Nephron progenitor cell (in vitro differentiated cells): ENCODE results near the gene MON2.
"Not testable (repeated sequence)": the region's sequence is repeated elsewhere in the genome, so short reads cannot be mapped to it uniquely, and the experiment has no call there.

Source experiments
- DNase-seq: peaks from one replicate; pipeline ENCODE4 v3.0.0; 2021
- H3K27ac Mint-ChIP-seq: 2 replicates; pipeline ENCODE4 v1.8.0; 2021; ENCODE audit warnings: mild to moderate bottlenecking, moderate library complexity, mixed read lengths
- H3K27me3 Mint-ChIP-seq: 2 replicates; pipeline ENCODE4 v1.8.0; 2021; ENCODE audit warnings: mild to moderate bottlenecking, low read depth, mixed read lengths; ENCODE audit not compliant: poor library complexity
- H3K36me3 Mint-ChIP-seq: 2 replicates; pipeline ENCODE4 v1.8.0; 2021; ENCODE audit warnings: low read depth, mixed read lengths
- H3K4me1 Mint-ChIP-seq: 2 replicates; pipeline ENCODE4 v1.8.0; 2021; ENCODE audit warnings: mixed read lengths
- H3K4me3 Mint-ChIP-seq: 2 replicates; pipeline ENCODE4 v1.8.0; 2021; ENCODE audit warnings: mild to moderate bottlenecking, moderate library complexity, mixed read lengths
- H3K9me3 Mint-ChIP-seq: 2 replicates; pipeline ENCODE4 v1.8.0; 2021; ENCODE audit warnings: mild to moderate bottlenecking, moderate library complexity, mixed read lengths
- TF ChIP-seq, protein P1 (sequence below): fragments of 200-600 bp; sonication (generic); IDR thresholded peaks from 2 replicates; pipeline ENCODE4 v1.5.0; 2021; ENCODE audit warnings: antibody characterized with exemption

The MON2 gene

DNA sequence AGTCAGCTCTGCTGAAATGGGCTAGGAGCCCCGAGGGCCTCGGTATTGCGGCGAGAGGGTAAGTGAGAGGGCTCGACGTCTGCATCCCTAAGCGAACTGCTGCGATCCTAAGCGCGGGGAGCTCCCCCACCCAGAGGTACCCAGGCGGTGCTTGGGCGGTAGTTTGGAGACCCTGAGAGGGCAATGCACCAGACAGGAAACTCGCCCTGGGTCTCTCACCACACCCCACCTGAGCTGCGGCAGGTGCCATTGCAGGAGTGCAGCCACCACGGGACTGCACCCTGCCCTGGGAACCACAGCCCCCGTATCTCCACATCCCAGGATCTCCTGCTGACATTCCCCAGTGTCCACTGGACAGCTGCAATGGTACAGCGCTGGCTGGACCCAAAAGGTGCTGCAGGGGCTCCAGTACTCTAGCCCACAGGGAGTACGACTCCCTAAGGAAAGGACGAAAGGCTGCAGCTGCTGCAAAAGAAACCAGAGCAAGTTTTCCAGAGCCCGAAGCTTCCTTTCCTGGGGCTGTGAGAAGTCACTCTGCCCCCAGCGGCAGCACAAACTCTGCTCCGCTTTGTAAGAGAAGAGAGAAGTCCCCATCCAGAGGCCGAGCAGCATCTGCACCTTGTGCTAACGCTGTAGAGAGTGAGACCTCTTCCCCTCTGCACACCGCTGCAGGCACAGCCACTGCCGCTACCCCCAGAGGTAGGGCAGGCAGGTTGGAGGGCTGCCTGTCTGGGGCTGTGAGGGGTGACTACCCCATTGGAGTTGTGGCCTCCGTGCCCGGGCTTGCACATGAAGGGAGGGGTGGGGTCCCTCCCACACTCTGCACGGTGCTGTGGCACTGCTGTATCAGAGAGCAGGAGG lies 31.1 kb upstream of the MON2 start:
- Mint-ChIP-seq H3K27me3 (peaks cover 59% of the 10 kb centered on the region), H3K4me1 (peaks cover 14% of the 10 kb centered on the region), H3K4me3 (peak overlapping the region; percentile 86), H3K36me3 (no peaks in the 10 kb centered on the region), H3K27ac (no peak overlapping the region), H3K9me3 (peaks cover 8% of the 10 kb centered on the region)
- DNase-seq = peak; percentile 51
- TF ChIP-seq, protein P1, sequence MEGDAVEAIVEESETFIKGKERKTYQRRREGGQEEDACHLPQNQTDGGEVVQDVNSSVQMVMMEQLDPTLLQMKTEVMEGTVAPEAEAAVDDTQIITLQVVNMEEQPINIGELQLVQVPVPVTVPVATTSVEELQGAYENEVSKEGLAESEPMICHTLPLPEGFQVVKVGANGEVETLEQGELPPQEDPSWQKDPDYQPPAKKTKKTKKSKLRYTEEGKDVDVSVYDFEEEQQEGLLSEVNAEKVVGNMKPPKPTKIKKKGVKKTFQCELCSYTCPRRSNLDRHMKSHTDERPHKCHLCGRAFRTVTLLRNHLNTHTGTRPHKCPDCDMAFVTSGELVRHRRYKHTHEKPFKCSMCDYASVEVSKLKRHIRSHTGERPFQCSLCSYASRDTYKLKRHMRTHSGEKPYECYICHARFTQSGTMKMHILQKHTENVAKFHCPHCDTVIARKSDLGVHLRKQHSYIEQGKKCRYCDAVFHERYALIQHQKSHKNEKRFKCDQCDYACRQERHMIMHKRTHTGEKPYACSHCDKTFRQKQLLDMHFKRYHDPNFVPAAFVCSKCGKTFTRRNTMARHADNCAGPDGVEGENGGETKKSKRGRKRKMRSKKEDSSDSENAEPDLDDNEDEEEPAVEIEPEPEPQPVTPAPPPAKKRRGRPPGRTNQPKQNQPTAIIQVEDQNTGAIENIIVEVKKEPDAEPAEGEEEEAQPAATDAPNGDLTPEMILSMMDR = peak; percentile 40

GRCh38 chr12:62436164-62436503 lies 30.5 kb upstream of the MON2 start:
- H3K4me1 Mint-ChIP-seq = peaks cover 14% of the 10 kb centered on the region
- peaks cover 53% of the 10 kb centered on the region for H3K27me3 Mint-ChIP-seq
- H3K9me3 Mint-ChIP-seq = peaks cover 9% of the 10 kb centered on the region
- DNase-seq = no peak
- peak overlapping the region; percentile 86 for H3K4me3 Mint-ChIP-seq
- H3K36me3 Mint-ChIP-seq = peaks cover 3% of the 10 kb centered on the region
- TF ChIP-seq, protein P1 = no peak
- H3K27ac Mint-ChIP-seq = no peak overlapping the region

- H3K27me3 Mint-ChIP-seq = peaks cover 36% of the 10 kb centered on the region
- peaks cover 29% of the 10 kb centered on the region for H3K9me3 Mint-ChIP-seq
- peak; percentile 62 for DNase-seq
- peaks cover 14% of the 10 kb centered on the region for H3K4me1 Mint-ChIP-seq
- TF ChIP-seq, protein P1 = peak; percentile 76
- no peak overlapping the region for H3K4me3 Mint-ChIP-seq
- H3K36me3 Mint-ChIP-seq = peaks cover 9% of the 10 kb centered on the region
- no peak overlapping the region for H3K27ac Mint-ChIP-seq
These were observed 28.4 kb upstream of the MON2 start for GRCh38 chr12:62438098-62438692.

- Mint-ChIP-seq H3K27ac (no peak overlapping the region), H3K27me3 (peaks cover 7% of the 10 kb centered on the region), H3K4me3 (no peak overlapping the region), H3K4me1 (no peaks in the 10 kb centered on the region), H3K36me3 (peaks cover 5% of the 10 kb centered on the region), H3K9me3 (peaks cover 48% of the 10 kb centered on the region)
- TF ChIP-seq, protein P1 = no peak
- no peak for DNase-seq
These were observed 19.7 kb upstream of the MON2 start for GRCh38 chr12:62446754-62447452.

GRCh38 chr12:62448436-62448835 lies 18.2 kb upstream of the MON2 start:
- DNase-seq = no peak
- TF ChIP-seq, protein P1 = no peak
- Mint-ChIP-seq H3K4me1 (no peaks in the 10 kb centered on the region), H3K27ac (no peak overlapping the region), H3K9me3 (peaks cover 33% of the 10 kb centered on the region), H3K4me3 (no peak overlapping the region), H3K27me3 (peaks cover 11% of the 10 kb centered on the region), H3K36me3 (no peaks in the 10 kb centered on the region)

- not testable (repeated sequence) for DNase-seq, H3K27ac Mint-ChIP-seq
- H3K9me3 Mint-ChIP-seq = peaks cover 16% of the 10 kb centered on the region
These were observed 11.2 kb upstream of the MON2 start for GRCh38 chr12:62455429-62455828.

More at GRCh38 chr12:62455429-62455828, 11.2 kb upstream of the MON2 start:
- H3K4me1 Mint-ChIP-seq, H3K36me3 Mint-ChIP-seq, H3K4me3 Mint-ChIP-seq: not testable (repeated sequence)
- peaks cover 17% of the 10 kb centered on the region for H3K27me3 Mint-ChIP-seq
